HG02610 (cell line): ENCODE data around the gene ERVFRD-1.
"Not testable (repeated sequence)": the region's sequence is repeated elsewhere in the genome, so short reads cannot be mapped to it uniquely, and the experiment has no call there.

Source experiments
- ATAC-seq: cut with Tn5 transposase; IDR thresholded peaks from one replicate; pipeline ENCODE4 v1.9.1; 2021; ENCODE audit warnings: mild to moderate bottlenecking, moderate library complexity; ENCODE audit not compliant: unreplicated experiment

Gene ERVFRD-1

GRCh38 chr6:11092668-11093375 lies 18.7 kb downstream of the ERVFRD-1 start:
- peak; percentile 22 for ATAC-seq

- not testable (repeated sequence) for ATAC-seq
These were observed 20.4 kb downstream of the ERVFRD-1 start for GRCh38 chr6:11091141-11091540.

GRCh38 chr6:11089695-11090094 lies 21.8 kb downstream of the ERVFRD-1 start:
- ATAC-seq: no peak

GRCh38 chr6:11087141-11087812 lies 24.2 kb downstream of the ERVFRD-1 start:
- ATAC-seq: not testable (repeated sequence)

- no peak for ATAC-seq
These were observed 25.6 kb downstream of the ERVFRD-1 start for GRCh38 chr6:11085758-11086435.

- ATAC-seq: no peak
These were observed 27.6 kb downstream of the ERVFRD-1 start for GRCh38 chr6:11083956-11084355.

GRCh38 chr6:11083491-11083890 lies 28.0 kb downstream of the ERVFRD-1 start:
- no peak for ATAC-seq

GRCh38 chr6:11080296-11080695 lies 31.2 kb downstream of the ERVFRD-1 start:
- ATAC-seq: no peak

- ATAC-seq: no peak
These were observed 33.3 kb downstream of the ERVFRD-1 start for GRCh38 chr6:11078266-11078665.

- ATAC-seq: no peak
These were observed 35.0 kb downstream of the ERVFRD-1 start for GRCh38 chr6:11076540-11076939.

- ATAC-seq: no peak
These were observed 39.4 kb downstream of the ERVFRD-1 start for GRCh38 chr6:11072101-11072500.

- no peak for ATAC-seq
These were observed 41.8 kb downstream of the ERVFRD-1 start for GRCh38 chr6:11069760-11070159.

- no peak for ATAC-seq
These were observed 44.2 kb downstream of the ERVFRD-1 start for GRCh38 chr6:11067348-11067747.

GRCh38 chr6:11066505-11067347 lies 44.8 kb downstream of the ERVFRD-1 start:
- ATAC-seq: no peak

GRCh38 chr6:11065436-11066202 lies 45.9 kb downstream of the ERVFRD-1 start:
- no peak for ATAC-seq

- ATAC-seq: no peak
These were observed 46.7 kb downstream of the ERVFRD-1 start for GRCh38 chr6:11064836-11065235.

GRCh38 chr6:11062715-11063114 lies 48.8 kb downstream of the ERVFRD-1 start:
- no peak for ATAC-seq

- no peak for ATAC-seq
These were observed 49.4 kb downstream of the ERVFRD-1 start for GRCh38 chr6:11062083-11062482.

- ATAC-seq: no peak
These were observed 53.1 kb downstream of the ERVFRD-1 start for GRCh38 chr6:11058406-11058805.

GRCh38 chr6:11056871-11057270 lies 54.7 kb downstream of the ERVFRD-1 start:
- no peak for ATAC-seq
